Large intestine (tissue), 3 donors: ENCODE data around the gene TMEM94. TPM values are rescaled to one million over a fixed set of nuclear protein-coding genes. Genes with fewer than 3 reads are reported as not detected.

Experiments
- DNase-seq, 2 donors: peaks; one replicate each; pipeline versions ENCODE4 v3.0.0 to v3.0.0-alpha.2; 2013
- H3K27ac ChIP-seq: one replicate; pipeline ENCODE4 v1.5.1; 2013; ENCODE audit warnings: low read length
- H3K27me3 ChIP-seq: 2 replicates; pipeline ENCODE4 v1.6.1; 2013; ENCODE audit warnings: low read length; ENCODE audit not compliant: control insufficient read depth, insufficient read depth
- H3K36me3 ChIP-seq: 2 replicates; pipeline ENCODE4 v1.6.1; 2013; ENCODE audit warnings: low read length; ENCODE audit not compliant: control insufficient read depth, insufficient read depth
- H3K4me1 ChIP-seq: one replicate; pipeline ENCODE4 v1.6.1; 2013; ENCODE audit warnings: low read length; ENCODE audit not compliant: control insufficient read depth, insufficient read depth
- H3K4me3 ChIP-seq: one replicate; pipeline ENCODE4 v1.5.1; 2013; ENCODE audit warnings: low read length
- H3K9me3 ChIP-seq: one replicate; pipeline ENCODE4 v1.6.1; 2013; ENCODE audit warnings: mild to moderate bottlenecking, low read depth, low read length, moderate library complexity; ENCODE audit not compliant: control insufficient read depth
- WGBS: methylation state at CpG from one replicate; pipeline ENCODE4 v1.1.5; 2013; ENCODE audit warnings: low lambda C conversion rate; ENCODE audit not compliant: insufficient coverage; 5-methylcytosine and 5-hydroxymethylcytosine counted together
- polyA plus RNA-seq: library from polyadenylated mRNA; unstranded; fragments of 120-200 nt; gene quantifications from one replicate; pipeline ENCODE4 v1.2.1, GENCODE V29; 2013

The TMEM94 gene
- polyA plus RNA-seq, 1 donor = 56.7 TPM

GRCh38 chr17:75526555-75527270 lies 70.3 kb downstream of the TMEM94 start:
- Histone ChIP-seq H3K9me3 (no peaks in the 10 kb centered on the region), H3K4me1 (peaks cover 40% of the 10 kb centered on the region), H3K36me3 (peaks cover 33% of the 10 kb centered on the region), H3K27me3 (peaks cover 2% of the 10 kb centered on the region), H3K4me3 (peak overlapping the region; percentile 55), H3K27ac (peak overlapping the region; percentile 94)
- WGBS = no CpG with 5 or more reads among the region's 13 CpGs
- DNase-seq = peak in 1 of 2 donors; percentile 81

GRCh38 chr17:75530837-75531720 lies 74.6 kb downstream of the TMEM94 start:
- Histone ChIP-seq H3K9me3 (no peaks in the 10 kb centered on the region), H3K27me3 (peaks cover 2% of the 10 kb centered on the region), H3K4me1 (peaks cover 70% of the 10 kb centered on the region), H3K4me3 (no peak overlapping the region), H3K36me3 (peaks cover 22% of the 10 kb centered on the region), H3K27ac (peak overlapping the region; percentile 93)
- WGBS = no CpG with 5 or more reads among the region's 19 CpGs
- peak in 1 of 2 donors; percentile 84 for DNase-seq

- Histone ChIP-seq H3K27ac (peak overlapping the region; percentile 93), H3K9me3 (no peaks in the 10 kb centered on the region), H3K4me1 (peaks cover 76% of the 10 kb centered on the region), H3K27me3 (no peaks in the 10 kb centered on the region), H3K4me3 (no peak overlapping the region), H3K36me3 (peaks cover 22% of the 10 kb centered on the region)
- no CpG with 5 or more reads among the region's 7 CpGs for WGBS
- DNase-seq = peak in 1 of 2 donors; percentile 70
Measured at GRCh38 chr17:75531721-75532072, 75.3 kb downstream of the TMEM94 start.

- Histone ChIP-seq H3K4me1 (peaks cover 94% of the 10 kb centered on the region), H3K36me3 (peaks cover 17% of the 10 kb centered on the region), H3K4me3 (no peak overlapping the region), H3K27ac (peak overlapping the region; percentile 89), H3K27me3 (no peaks in the 10 kb centered on the region), H3K9me3 (no peaks in the 10 kb centered on the region)
- DNase-seq = peak; percentile 88 to 96
- no CpG with 5 or more reads among the region's 15 CpGs for WGBS
Measured at GRCh38 chr17:75535119-75535537, 78.7 kb downstream of the TMEM94 start.

GRCh38 chr17:75535871-75536270 lies 79.4 kb downstream of the TMEM94 start:
- Histone ChIP-seq H3K9me3 (no peaks in the 10 kb centered on the region), H3K36me3 (peaks cover 20% of the 10 kb centered on the region)
- no CpG with 5 or more reads among the region's 8 CpGs for WGBS

GRCh38 chr17:75536366-75536765 lies 79.9 kb downstream of the TMEM94 start:
- no CpG with 5 or more reads among the region's 10 CpGs for WGBS
- Histone ChIP-seq H3K4me1 (peaks cover 95% of the 10 kb centered on the region), H3K9me3 (no peaks in the 10 kb centered on the region), H3K36me3 (peaks cover 20% of the 10 kb centered on the region), H3K4me3 (no peak overlapping the region), H3K27ac (peak overlapping the region; percentile 89), H3K27me3 (no peaks in the 10 kb centered on the region)
- peak in 1 of 2 donors; percentile 56 for DNase-seq

More at GRCh38 chr17:75535871-75536270, 79.4 kb downstream of the TMEM94 start:
- Histone ChIP-seq H3K27ac (peak overlapping the region; percentile 89), H3K4me3 (no peak overlapping the region), H3K27me3 (no peaks in the 10 kb centered on the region), H3K4me1 (peaks cover 95% of the 10 kb centered on the region)
- peak in 1 of 2 donors; percentile 42 for DNase-seq

GRCh38 chr17:75539967-75540729 lies 83.7 kb downstream of the TMEM94 start:
- Histone ChIP-seq H3K4me3 (no peak overlapping the region), H3K27me3 (no peaks in the 10 kb centered on the region), H3K9me3 (no peaks in the 10 kb centered on the region), H3K27ac (peak overlapping the region; percentile 95), H3K36me3 (peaks cover 19% of the 10 kb centered on the region), H3K4me1 (peaks cover 99% of the 10 kb centered on the region)
- WGBS = no CpG with 5 or more reads among the region's 13 CpGs
- peak in 1 of 2 donors; percentile 39 for DNase-seq

GRCh38 chr17:75540923-75541503 lies 84.6 kb downstream of the TMEM94 start:
- peak overlapping the region; percentile 95 for H3K27ac ChIP-seq
- no peaks in the 10 kb centered on the region for H3K9me3 ChIP-seq
- no CpG with 5 or more reads among the region's 4 CpGs for WGBS
- H3K27me3 ChIP-seq = no peaks in the 10 kb centered on the region
- no peak overlapping the region for H3K4me3 ChIP-seq
- no peak for DNase-seq
- H3K4me1 ChIP-seq = peaks cover 99% of the 10 kb centered on the region
- peaks cover 24% of the 10 kb centered on the region for H3K36me3 ChIP-seq

GRCh38 chr17:75542229-75542628 lies 85.8 kb downstream of the TMEM94 start:
- peak overlapping the region; percentile 95 for H3K27ac ChIP-seq
- 40% methylated on average over 1 of the region's 8 CpGs for WGBS
- H3K27me3 ChIP-seq = no peaks in the 10 kb centered on the region
- H3K9me3 ChIP-seq = no peaks in the 10 kb centered on the region
- H3K36me3 ChIP-seq = peaks cover 32% of the 10 kb centered on the region
- no peak overlapping the region for H3K4me3 ChIP-seq
- peak in 1 of 2 donors; percentile 62 for DNase-seq
- peaks cover 90% of the 10 kb centered on the region for H3K4me1 ChIP-seq
